Measurements from ENCODE around the gene IL1RAPL1.
"Not testable (repeated sequence)": the region's sequence is repeated elsewhere in the genome, so short reads cannot be mapped to it uniquely, and the experiment has no call there.

IL1RAPL1 gene

DNA sequence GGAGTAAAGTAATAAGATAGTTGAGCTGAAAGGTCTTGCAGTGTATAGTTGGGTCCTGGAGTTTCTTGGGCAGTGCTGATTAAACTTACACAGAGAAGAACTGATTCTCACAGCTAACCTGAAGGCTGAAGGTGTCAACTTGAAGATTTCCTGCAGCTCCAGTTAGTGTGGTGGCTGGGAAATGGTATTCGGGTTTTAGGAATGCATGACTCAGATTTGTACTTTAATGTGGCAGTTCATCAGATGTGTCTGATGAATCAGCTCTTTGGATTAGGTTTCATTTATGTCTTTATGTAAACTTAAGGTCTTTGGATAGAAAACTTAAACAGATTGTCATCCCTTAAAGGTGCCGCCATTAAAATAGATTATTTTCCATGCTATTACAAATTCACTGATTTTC, 200.0 kb downstream of the IL1RAPL1 start:
- peak; percentile 51 for DNase-seq (ENCODE audit: low spot score)

DNA sequence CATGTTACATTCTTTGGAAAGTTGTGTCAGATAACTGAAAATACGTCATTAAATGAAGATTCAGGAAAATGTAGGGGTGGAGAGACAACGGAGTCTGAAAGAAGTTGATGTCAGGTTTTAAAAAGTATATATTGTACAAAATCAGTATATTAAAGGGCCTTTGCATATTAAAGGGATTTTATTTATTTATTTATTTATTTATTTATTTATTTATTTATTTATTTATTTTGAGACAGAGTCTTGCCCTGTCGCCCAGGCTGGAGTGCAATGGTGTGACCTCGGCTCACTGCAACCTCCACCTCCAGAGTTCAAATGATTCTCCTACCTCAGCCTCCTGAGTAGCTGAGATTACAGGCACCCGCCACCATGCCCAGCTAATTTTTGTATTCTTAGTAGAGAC, 213.4 kb downstream of the IL1RAPL1 start:
- not testable (repeated sequence) for DNase-seq (ENCODE audit: low spot score)

DNA sequence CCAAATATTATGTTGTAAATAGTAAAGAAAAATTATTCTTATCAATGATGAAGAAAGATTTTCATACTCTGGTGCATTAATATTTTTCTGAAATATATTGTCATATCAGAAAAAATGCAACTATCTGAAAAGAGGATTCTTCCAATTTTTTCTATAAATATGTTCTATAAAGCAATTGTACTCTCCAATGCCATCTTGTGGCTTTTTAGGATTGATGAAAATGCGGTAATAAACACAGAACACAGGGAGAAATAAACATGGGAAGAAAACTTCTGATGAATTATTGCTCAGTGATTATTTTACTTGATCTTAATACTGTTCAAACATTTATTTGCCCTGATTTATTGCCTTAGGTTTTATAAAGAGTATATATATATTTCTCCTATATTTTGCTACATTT, 215.4 kb downstream of the IL1RAPL1 start:
- no peak for DNase-seq (ENCODE audit: low spot score)

DNA sequence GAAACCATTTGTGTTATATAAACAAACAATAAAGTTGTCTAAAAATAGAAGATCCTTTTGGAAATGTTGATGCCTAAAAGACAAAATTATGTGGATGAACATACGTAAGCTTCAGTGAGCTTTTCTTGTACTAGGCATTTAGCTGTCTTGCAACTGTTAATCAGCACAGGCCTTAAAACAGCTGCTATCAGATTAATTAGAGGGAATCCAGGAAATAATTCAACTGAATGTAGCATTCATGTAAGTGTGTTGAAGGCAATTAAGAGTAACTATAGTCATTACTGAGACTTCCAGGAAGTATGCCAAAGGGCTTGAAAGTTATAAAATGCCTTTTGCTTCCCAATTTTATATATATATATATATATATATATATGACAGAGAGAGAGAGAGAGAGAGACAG, 248.7 kb downstream of the IL1RAPL1 start:
- DNase-seq (ENCODE audit: low spot score) = no peak

DNA sequence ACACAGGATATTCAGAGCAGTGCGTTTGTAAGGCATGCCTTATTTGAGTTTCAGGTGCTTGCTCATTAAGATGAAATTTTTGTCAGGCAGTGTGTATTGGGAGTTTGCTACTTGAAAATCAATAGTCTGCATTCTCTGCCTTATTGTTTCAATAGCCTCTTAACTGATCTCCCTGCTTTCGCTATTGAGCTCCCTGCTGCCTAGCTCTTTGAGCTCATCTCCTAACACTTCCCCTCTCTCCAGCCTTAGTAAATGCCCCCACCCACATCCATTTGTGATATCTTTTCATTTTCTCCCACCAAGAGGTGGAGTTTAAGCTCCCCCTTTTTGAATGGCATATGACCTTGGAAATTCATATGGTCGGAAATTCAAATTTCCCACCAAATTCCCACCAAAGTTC, 256.6 kb downstream of the IL1RAPL1 start:
- DNase-seq (ENCODE audit: low spot score) = no peak

DNA sequence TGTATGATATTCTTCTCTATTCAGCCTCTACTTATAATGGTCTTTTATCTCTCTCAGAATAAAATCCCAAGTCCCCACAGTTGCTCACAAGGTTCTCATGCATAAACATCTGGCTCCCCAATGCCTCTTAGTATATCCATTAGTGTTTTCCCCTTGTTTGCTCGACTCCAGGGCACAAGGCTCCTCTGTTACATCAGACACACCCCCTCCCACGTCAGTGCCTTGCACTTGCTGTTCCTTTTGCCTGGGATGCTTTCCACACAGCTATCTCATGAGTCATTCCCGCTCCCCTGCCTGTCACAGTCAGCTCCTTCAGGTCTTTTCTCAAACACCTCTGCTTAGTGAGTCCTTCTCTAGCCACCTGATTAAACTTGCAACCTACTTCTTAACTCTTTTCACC, 260.2 kb downstream of the IL1RAPL1 start:
- peak; percentile 1 for DNase-seq (ENCODE audit: low spot score)

DNA sequence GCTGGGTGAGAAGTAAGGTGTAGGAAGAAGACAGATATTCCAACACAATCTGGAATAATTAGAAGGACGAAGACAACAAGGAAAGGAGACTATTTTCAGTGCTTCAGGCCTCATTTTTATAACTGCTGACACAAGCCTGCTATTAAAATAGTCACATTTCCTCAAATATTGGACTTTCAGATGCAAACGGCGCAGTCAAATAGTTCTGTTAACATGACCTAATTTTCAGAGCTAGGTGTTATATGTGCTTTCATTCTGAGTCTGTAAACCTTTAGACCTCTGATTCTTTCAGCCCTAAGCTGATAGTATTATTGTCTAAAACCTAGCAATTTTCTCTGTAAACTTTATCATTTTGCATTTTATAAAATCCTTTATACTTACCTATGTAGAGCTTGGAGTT, 261.5 kb downstream of the IL1RAPL1 start:
- DNase-seq (ENCODE audit: low spot score) = no peak

DNA sequence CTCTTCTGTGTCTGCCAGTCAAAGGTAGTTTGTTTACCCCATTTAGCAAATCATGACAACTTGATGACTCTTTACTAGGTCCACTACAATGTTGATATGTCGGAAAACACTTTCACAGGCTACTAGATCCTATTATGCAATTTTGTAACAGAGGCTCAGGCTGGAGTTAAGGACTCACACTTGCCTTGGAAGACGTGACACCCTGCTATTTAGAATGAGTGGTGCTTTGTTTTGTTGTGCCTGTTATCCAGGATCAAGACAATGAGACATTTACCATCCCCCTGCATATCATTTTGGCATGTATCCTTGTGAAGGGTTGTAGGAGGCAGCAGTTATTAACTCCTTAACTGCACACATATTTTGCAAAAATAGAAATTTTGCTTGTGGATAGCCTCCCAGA, 263.7 kb downstream of the IL1RAPL1 start:
- DNase-seq (ENCODE audit: low spot score) = no peak

DNA sequence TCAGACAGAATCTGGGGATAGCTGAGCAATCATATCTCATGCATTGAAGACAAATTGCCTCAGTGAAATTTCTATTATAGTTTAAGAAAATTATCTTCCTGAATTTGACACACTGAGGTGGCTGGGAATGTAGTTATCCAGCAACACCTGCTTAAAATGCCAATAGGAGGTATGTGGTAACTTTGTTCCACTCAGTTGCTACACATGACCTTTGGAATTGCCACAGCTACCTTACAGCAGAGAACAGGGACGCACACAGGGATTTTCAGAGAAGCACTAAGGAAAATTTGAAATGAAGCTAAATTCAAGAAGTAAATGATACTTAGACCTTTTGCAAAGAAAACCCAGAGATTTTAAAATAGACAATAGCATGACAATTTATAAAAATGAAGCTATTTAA, 264.6 kb downstream of the IL1RAPL1 start:
- DNase-seq (ENCODE audit: low spot score) = peak; percentile 5

DNA sequence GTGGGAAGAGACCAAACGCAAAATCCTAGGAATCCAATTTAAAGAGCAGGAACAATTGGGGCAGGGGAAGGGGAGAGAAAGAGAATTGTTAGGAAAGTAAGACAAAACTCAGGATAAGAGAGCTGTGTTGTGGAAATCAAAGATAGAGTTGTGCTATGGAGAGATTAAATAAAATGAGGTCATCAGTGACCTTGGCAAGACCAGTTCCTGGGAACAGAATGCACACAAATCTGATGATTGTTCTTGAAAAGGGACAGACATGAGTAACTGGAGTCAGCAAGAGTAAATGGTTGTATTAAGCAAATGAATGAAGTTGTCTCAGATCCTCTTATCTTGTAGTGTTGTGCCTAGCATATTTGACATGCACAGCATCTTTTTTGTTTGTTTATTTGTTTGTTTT, 267.4 kb downstream of the IL1RAPL1 start:
- DNase-seq (ENCODE audit: low spot score) = no peak

DNA sequence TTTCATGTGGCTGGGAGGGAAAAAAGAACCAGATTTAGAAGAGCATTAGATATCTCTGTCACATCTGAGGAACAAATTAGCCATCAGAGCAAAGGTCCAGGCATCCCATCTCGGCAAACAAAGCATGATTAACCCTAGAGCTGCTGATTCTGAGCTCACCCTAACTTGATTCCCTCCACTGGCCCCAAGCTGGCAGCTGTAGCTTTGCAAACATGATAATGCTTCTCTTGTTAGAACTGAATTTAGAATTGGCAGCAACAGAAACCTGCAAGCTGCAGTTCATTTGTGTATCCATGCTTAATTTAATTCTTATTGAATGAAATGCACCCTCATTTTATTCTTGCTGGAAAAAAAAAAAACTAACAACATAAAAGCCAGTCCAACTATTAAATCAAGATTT, 289.2 kb downstream of the IL1RAPL1 start:
- DNase-seq (ENCODE audit: low spot score) = no peak

DNA sequence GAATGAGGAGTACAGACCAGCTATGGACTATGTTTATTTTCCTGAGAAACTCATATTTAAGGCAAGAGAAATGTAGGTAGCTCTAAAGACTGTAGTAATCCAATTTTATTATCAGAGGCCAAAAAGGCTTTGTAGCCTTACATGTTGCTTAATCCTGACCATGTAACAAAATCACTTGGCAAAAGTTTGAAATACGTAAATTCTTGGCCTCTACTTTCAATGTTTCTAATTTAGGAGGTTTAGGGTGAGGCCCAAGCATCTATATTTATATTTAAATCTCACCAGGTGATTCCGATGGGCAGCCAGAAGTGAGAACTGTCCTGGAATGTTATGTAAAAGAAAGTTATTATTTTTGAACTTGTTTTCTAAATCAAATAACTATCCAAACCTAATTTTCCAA, 289.7 kb downstream of the IL1RAPL1 start:
- DNase-seq (ENCODE audit: low spot score) = no peak

DNA sequence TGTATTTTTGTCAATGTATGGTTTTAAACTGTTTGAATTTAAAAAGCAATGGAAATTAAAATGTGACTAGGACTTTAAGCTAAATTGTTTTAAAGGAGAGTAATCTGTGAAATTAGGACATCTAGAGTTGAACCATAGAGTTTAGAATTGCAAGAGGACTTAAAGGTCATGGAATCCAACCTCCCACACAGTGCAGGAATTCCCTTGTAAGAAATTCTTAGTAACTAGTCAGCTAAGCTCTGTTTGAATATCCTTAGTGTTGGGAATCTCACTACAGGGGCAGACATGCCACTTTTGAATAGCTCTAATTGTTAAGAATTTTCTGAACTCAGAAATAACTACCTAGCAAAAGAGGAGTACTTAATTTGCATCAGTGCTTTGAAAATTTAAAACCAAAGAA, 292.9 kb downstream of the IL1RAPL1 start:
- no peak for DNase-seq (ENCODE audit: low spot score)

DNA sequence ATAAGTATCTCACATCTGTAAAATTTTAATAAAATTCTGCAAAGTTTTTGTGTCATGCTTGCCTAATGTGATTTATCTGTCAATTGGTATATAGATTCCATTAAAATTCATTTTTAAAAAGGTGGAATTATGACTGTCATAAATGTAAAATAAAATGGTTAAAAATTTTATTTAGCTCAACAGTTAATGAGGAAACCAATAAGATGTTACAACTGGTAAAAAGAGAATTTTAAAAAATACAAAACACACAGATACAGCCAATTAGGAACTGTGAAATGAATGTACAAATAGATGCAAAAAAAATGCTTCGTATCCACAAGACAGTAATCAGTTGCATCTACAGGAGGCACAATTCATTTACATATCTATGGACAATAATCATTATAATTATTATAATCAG, 297.6 kb downstream of the IL1RAPL1 start:
- no peak for DNase-seq (ENCODE audit: low spot score)

DNA sequence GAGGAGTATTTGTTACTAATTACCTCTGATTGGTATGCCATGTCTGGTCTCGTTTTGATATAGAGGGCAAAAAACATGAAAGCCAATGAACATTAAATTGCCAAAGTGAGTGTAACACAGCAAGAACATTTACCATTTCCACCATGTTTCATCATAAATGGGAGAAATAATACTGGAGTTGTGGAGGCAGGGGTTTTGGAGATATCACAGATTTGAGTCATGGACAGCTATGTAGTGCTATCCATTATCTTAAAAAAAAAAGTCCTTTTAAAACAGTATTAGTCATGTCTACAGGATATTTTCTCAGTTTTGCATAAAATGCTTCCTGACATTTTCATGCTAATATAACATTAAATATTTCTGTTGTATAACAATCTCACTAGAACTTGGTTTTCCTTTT, 301.2 kb downstream of the IL1RAPL1 start:
- no peak for DNase-seq (ENCODE audit: low spot score)

DNA sequence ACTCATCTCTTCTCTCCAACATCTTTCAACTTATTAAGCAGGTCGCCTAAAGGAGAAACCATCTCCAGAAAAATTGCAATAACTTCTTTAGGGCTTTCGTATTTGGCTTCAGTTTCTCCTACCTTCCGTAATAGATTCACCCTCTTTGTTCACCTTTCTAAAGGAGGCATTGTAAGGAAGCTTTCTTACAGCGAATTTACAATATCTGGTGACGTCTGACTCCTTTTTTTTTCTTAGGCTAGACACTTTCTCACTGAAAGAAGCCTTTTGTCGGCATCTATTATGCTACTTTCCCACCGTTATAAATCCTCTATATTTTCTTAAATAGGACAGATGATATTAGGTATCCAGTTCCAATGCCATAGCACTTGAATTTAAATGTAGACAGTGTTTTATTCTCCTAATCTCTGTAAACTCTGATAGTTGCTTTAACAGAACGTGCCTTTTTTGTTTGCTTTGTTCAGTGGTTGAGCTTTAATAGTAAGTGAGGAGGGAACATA, 302.4 kb downstream of the IL1RAPL1 start:
- DNase-seq (ENCODE audit: low spot score) = no peak

DNA sequence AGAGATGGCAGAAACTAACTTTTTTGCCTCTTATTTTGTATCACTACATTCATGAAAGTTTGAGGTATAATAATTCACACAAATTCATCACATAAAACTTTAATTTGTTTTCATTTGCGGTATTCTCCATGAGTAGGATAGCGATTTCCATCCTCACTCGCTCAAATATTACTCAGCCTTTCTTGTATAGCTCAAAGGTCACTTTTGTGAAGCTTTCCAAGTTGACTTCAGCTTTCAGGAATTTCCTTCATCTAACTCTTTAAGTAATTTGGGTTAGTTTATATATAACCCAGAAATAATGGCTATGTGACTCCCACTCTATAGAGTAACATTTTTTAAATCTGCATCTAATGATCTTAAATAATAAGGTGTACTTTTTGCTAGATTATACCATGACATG, 314.4 kb downstream of the IL1RAPL1 start:
- DNase-seq (ENCODE audit: low spot score) = no peak

DNA sequence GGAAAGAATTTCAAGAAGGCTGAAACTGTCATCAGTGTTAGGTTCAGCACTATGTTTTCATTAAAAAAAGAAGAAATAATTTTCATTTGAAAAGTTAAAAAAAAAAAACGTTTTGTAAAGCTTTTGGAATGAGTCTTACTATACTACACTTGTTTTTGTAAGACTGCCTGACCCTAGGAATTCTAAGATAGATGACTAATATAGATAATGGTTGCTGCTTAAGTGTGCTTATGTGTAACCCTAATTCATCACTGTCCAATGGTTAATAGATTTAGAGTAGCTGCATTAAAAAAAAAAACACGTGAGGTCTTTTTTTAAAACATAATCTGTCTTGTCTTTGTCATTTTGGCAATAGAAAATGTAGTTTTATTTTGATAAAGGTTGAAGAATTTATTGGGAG, 323.2 kb downstream of the IL1RAPL1 start:
- no peak for DNase-seq (ENCODE audit: low spot score)

DNA sequence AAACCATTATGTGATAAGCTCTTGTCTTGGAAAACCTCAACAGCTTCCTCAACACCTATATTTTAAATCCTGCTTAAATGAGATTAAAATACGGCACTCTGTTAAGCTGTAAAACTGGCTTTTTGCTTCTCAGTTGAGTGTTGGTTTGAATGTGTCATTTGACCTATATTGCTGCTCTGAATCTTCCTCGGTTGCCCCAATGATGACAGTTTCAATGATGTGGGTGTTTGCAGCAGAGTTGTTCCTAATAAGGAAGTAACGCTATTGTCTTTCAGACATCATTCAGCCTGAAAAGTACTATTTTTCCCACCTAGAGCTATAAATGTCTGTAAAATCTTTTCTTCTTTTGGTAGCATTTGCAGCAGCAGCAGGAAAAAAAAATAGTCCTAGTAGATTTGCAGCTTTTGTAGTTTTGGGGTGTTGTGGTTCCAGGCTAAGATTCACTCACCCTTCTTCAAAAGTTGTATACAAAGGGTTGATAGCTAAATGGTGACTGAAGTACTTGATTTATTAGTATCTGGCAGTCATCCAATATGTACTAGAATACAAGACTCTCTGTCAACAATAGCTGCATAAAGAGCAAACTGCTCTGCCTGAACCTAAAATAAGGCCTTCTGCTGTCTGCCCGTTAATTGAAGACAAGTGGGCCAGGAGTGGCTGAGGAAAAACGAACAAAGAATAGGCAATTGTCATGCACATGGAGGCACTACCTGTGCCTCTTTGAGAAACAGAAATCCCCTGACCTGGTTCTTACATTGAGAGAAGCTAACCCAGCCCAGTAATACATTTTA, 333.1 kb downstream of the IL1RAPL1 start:
- no peak for DNase-seq (ENCODE audit: low spot score)

DNA sequence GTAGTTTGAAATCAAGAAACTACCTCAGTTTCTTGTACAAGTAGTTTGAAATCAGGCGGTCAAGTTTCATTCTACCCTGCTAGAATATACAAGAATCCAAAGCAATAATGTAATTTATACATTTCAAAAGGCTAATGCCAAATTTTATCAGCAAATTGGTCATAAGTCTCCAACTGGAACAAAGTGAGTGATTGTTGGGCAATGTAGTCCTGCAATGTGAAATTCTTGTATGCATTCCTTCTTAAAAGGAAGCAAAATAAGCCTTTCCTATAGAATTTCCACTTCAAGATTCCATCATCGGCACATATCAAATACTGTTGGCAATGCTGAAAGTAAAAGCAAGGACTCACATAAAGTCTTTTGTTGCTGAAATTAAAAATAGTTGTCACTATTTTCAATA, 334.9 kb downstream of the IL1RAPL1 start:
- DNase-seq (ENCODE audit: low spot score) = no peak

DNA sequence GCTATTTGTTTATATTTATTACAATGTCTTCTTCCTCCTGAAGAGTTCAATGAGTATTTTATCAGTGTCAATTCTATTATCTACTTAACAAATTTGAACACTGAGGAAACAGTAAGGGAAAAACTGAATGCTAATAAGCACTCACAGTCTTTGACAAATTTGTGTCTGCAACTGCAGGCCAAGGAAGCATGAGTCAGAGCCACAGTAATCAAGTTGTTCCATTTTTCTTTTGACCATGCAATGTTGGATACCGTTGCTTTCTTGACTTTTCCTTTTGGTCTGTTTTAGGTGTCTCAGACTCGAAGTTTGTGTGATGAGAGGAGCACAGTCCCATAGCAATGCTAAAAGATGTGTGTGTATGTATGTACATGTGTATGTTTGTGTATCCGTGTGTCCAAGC, 359.6 kb downstream of the IL1RAPL1 start:
- DNase-seq (ENCODE audit: low spot score) = no peak

DNA sequence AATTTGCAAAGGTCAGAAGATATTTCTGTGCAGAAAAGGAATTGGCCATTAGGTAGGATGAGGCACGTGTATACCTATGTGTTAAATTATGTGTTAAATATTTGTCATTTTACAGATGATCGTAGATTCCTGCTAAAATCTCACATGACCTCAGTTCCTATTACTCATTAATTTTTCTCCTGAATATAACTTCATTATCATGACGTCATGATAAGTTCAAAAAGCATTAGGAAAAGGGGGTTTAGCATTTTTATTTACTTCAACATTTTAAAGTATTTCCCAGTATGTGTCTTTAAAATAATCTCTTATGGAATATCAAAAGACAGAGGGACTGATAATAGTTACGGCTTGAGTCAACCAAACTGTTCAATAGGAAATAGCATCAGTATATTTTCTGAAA, 372.8 kb downstream of the IL1RAPL1 start:
- no peak for DNase-seq (ENCODE audit: low spot score)

DNA sequence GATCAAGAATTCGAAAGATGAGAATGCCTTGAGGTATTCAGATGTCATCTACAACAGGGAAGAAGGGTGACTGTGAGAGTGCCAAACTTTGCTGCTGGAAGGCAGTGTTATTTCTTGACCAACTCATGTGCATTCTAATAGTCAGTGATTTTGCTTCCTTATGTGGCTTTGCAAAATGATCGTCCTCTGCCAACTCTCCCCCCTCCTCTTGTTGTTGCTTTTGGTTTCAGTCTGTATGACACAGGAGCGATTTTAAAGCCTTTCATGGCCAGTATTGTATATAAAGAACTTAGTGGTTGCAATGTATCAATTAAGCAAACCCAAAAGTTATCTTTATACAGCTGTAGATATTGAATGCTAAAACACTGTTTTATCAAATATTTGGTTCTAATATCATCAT, 379.1 kb downstream of the IL1RAPL1 start:
- DNase-seq (ENCODE audit: low spot score) = no peak

DNA sequence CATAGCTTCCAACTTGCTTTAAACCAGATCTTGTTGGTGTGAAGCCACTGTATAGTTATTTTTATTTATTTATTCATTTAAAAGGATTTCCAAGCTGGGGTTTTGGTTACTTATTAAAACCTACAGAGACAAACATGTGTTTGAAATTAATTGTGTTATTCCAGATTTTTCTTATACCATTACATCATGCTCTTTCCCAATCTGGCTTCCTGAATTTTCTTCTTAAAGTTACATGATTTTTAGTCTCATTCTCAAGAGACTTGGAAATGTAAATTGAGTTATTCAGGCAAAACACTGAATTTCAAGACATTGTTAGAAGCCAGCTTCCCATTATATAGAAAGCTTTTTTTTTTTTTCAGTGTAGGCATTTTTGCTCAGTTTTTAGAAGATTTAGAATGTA, 381.9 kb downstream of the IL1RAPL1 start:
- no peak for DNase-seq (ENCODE audit: low spot score)
